Hepatocyte (in vitro differentiated cells): ENCODE data around the gene MTHFR.

Experiments
- CTCF ChIP-seq: fragments of 200-600 bp; sonication (generic); IDR thresholded peaks from 2 replicates; pipeline ENCODE4 v1.5.1; 2016; ENCODE audit warnings: antibody characterized with exemption, mild to moderate bottlenecking; ENCODE audit not compliant: poor library complexity
- EZH2 ChIP-seq: fragments of 200-600 bp; sonication (generic); IDR thresholded peaks from 2 replicates; pipeline ENCODE4 v1.6.1; 2016; ENCODE audit warnings: antibody characterized with exemption, mild to moderate bottlenecking, borderline replicate concordance
- EZH2phosphoT487 ChIP-seq: fragments of 200-600 bp; sonication (generic); IDR thresholded peaks from one replicate; pipeline ENCODE4 v1.6.1; 2018; ENCODE audit warnings: antibody characterized with exemption, mild to moderate bottlenecking, low read depth, moderate library complexity; ENCODE audit not compliant: unreplicated experiment, severe bottlenecking

GRCh38 chr1:11823366-11824137, 17.8 kb upstream of the MTHFR start:
- TF ChIP-seq CTCF = no peak
- TF ChIP-seq EZH2 = no peak
- TF ChIP-seq EZH2phosphoT487 = no peak
